Frontal cortex (tissue), 4 donors: ENCODE results near the gene IKZF5. TPM values are rescaled to one million over a fixed set of nuclear protein-coding genes. Genes with fewer than 3 reads are reported as not detected.

Experiments
- DNase-seq, 2 donors: peaks; one replicate each; pipeline ENCODE4 v3.0.0; 2012; ENCODE audit warnings: low spot score in 2 of 2
- FAIRE-seq: peaks from 2 replicates; lab custom pipeline; 2012; peaks lifted over from hg19 to GRCh38; lab: Jason Lieb, UNC
- total RNA-seq: library from RNA; depleted of rRNA; stranded (reverse); fragments of >200 nt; gene quantifications from one replicate; pipeline ENCODE4 v1.2.3, GENCODE V29; 2014
- donor health status: control.
- donor health status: control.
- donor health status: control.

Gene IKZF5
- 9.8 TPM for total RNA-seq

DNA sequence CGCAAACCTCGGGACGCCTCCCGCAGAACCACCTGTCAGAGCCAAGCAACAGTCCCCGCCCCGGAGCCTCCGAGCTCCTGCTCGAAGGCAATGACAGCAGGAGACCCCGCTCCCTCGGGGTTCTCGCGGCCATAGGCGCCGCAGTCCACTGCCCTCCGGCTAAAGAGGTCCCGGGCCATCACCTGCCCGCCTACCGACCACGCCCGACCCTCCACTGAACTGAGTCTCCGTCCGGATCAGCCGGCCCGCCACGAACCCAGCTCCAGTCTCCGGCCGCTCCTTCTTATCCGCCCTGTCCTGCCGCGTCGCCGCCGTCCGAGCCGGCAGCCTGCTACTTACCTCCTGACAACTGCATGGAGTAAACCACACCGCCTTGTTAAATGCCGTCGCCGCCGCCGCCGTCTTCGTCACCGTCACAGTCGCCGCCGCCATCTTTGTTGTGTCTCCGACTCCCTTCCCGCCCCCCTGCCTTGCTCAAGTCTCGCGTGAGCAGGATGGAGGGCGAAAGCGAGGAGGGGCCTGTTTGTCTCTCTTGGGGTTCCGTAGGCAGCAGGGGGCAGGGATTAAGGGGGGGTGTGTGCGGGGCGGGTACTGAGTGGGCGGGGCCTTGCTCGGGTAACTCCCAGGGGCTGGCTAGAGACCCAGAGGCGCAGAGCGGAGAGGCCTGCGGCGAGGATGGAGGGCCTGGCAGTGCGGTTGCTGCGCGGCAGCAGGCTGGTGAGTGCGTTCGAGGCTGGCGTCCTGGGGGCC, at the start of gene IKZF5, which contains the start of gene ACADSB:
IKZF5 (minus strand) TSS at position 441 of the 750 bp plus-strand sequence. CDS start 10,170 bp downstream, outside the sequence.
ACADSB (plus strand) TSS at position 652 of the 750 bp plus-strand sequence; CDS start at position 676, 24 bp downstream.
- FAIRE-seq: no peak

DNA sequence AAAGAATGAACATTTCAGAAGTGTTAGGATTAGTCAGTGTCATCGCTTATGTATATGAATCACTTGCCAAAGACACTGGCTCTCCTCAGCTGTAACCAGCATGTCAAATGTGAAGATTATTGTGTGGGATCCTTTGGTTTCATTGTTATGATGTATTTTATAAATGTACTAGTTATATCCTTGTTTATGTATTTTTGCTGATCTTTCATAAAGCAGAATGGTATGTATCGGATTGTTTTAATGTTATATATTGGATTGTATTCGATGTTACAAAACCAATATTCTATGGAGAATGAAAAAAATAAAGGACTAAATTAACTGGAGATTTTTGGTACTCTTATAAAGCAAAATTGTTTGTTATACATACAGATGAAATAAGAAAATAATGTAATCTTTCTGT, 49.4 kb upstream of the IKZF5 start:
- DNase-seq: no peak
- peak; percentile 37 for FAIRE-seq

More for the DNA sequence above, at the start of gene IKZF5, which contains the start of gene ACADSB:
- peak; percentile 99 for DNase-seq

GRCh38 chr10:123045961-123046731, 37.6 kb upstream of the IKZF5 start:
- DNase-seq (no peak), FAIRE-seq (no peak)

DNA sequence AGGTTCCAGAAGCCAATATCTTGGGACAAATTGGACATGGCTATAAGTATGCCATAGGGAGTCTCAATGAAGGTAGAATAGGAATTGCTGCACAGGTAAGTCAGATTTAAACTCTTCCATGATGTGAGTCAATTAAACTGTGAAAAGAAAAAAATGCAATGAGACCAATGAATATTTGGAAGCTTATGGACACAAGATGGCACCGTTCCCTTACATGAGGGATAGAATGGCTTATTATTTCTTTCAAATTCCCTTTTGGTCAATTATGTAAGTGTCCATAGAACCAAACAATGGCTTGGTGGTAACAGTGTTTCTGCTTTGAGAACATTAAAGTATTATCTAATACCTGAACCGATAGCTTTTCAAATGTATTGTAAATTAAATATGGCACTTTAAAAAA, 35.8 kb upstream of the IKZF5 start:
- FAIRE-seq (peak; percentile 58), DNase-seq (no peak)

DNA sequence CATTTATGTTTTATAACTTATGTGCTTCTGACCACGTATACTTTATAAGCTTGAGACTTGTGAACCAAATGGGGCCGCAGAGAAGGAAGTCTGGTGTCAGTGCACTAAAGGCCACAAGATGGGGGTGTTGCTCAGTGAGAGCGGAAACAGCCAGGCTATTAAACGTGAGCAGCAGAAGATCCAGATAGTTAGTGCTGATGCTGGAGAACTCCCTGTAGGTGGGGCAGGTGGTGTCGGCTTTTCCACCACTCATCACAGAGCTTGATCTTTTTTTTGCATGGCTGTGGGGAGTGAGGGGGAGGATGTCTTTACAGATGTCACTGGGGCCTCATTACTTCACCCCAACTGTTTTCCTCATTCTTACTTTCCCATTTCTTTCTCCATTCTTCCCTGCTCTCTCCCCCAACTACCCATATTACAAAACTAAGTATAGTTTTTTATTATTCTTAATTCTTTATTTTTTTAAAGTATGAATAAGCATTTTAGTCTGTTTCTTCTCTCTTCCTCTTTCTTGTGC, 34.9 kb upstream of the IKZF5 start:
- FAIRE-seq: no peak

GRCh38 chr10:123042708-123043408, 34.3 kb upstream of the IKZF5 start:
- DNase-seq (no peak), FAIRE-seq (no peak)

More for the DNA sequence above, 34.9 kb upstream of the IKZF5 start:
- peak; percentile 35 to 50 for DNase-seq

GRCh38 chr10:123039632-123039930, 31.0 kb upstream of the IKZF5 start:
- no peak for FAIRE-seq
- DNase-seq: no peak

DNA sequence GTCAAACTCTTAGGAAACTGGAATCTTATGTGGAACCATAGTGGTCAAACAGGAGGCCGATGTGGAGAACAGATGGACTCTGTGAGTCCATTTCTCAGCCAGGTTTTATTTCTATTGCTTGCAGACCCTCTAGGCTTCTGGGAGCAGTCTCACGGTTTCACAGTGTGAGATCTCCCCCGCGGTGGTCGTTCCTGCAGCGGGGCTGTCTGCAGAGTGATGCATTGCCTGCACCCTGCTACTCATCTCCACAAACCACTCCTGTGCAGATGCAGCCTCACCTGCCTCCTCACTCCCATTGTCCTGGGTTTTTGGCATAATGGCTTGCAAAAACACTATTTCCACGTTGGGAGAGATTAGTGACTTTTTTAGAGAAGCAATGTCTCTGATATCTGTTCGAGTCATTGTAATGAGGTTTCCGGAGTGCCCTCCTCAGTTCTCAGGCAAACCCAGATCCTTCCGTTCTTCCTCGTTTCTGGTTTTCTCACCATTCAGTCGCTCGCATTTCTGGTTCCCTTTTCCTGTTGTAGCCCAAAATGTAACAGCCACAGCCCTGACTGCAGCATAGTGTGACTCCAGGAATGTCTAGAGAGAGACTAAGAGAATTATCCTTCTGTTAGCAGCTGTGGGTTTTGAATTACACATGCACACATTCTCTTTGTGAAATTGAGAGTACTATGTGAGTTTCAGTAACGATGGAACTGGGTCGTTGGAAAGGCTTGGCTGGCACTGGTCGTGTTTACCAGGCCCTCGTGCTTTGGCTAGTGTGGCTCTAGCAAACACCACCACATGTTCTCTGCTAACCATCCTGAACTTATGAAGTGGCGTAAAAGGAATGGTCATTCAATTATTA, 30.4 kb upstream of the IKZF5 start:
- FAIRE-seq (no peak), DNase-seq (no peak)

- FAIRE-seq: no peak
- DNase-seq: no peak
Observed at GRCh38 chr10:123035467-123036086, 27.0 kb upstream of the IKZF5 start.

GRCh38 chr10:123034332-123034731, 25.7 kb upstream of the IKZF5 start:
- DNase-seq (no peak), FAIRE-seq (no peak)

GRCh38 chr10:123031124-123031523, 22.5 kb upstream of the IKZF5 start:
- FAIRE-seq (no peak), DNase-seq (no peak)

- DNase-seq: no peak
- FAIRE-seq: no peak
Observed at GRCh38 chr10:123027861-123028260, 19.3 kb upstream of the IKZF5 start.

DNA sequence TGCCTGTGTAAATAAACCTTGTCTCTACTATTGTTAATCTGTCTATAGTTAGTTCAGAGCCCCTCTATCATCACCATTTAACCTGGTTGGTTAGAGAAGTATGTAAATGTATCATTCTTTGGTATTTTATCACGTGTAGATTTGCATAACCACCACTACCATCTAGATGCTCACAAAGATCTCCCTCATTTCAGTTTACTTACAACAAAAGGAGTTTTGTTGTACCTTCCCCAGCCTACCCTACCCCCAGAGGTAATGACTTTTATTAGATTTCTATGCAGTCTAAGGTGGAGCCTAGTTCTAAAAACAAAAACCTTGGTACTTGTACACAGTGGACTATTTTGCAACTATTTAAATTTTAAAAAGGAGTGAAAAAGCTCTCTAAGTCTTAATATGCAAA, 17.7 kb upstream of the IKZF5 start:
- no peak for FAIRE-seq
- no peak for DNase-seq

DNA sequence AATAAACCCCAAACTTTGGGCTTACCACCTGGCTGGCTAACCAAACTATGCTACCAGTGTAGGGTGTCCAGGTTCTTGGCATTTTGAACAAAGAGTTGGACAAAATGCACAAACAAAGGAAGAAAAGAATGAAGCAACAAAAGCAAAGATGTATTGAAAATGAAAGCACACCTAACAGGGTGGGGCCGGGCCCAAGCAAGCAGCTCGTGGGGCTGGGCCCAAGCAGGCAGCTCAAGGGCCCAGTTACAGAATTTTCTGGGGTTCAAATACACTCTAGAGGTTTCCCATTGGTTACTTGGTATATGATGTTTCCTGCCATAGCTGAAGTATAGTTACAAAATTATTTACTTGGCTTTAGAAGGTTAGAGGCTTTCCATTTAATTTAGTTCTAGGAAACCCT, 15.9 kb upstream of the IKZF5 start:
- no peak for DNase-seq
- no peak for FAIRE-seq

GRCh38 chr10:123021517-123021916, 12.9 kb upstream of the IKZF5 start:
- DNase-seq: no peak
- FAIRE-seq: no peak

DNA sequence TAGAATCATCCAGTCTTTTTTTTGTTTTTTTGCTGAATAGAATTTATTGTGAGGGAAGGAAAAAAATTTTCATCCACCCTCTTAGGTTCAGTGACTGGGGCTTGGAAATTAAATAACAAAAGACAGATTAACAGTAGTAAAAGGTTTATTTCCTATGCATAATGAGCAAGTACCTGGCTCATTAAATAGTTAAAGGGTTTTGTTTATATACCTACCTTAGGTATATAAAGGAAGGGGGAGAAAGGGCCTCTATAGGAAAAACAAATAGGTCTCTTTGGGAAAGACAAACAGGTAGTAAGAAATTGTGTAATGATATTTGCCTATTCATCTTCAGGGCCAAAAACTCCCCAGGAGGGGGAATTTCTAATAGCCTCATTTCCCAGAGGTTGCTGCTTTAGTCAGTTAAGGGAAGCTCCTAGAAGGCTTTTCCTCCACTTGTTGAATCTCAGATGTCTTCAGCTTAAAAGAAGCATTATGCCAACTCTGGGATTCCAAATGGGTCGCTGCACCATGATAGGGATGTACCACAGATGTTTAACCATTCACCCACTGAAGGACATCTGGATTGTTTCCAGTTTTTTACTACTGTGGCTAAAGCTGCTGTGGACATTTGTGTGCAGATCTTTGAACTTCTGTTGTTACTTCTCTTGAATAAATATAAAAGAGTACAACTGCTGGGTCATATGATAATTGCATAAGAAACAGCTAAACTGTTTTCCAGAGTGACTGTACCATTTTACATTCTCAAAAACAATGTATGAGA, 11.5 kb upstream of the IKZF5 start:
- DNase-seq (no peak), FAIRE-seq (no peak)

DNA sequence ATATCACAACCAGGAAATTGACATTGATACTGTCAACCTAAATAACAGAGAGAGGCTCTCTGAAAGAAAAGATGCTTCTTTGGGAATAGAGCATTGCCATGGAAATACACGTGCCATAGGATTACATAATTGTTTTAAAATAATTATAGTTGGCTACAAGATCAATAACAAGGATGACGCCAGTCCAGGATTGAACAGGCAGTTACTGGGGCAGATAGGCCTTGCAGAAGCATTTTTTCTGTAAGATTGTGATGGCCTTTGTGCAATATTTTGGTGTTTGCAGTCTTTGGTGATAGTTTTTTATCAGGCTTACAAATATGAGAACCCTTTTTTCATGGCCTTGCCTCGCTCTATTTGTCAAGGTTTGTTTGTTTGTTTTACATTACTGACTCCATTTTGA, 10.7 kb upstream of the IKZF5 start:
- DNase-seq (no peak), FAIRE-seq (no peak)

DNA sequence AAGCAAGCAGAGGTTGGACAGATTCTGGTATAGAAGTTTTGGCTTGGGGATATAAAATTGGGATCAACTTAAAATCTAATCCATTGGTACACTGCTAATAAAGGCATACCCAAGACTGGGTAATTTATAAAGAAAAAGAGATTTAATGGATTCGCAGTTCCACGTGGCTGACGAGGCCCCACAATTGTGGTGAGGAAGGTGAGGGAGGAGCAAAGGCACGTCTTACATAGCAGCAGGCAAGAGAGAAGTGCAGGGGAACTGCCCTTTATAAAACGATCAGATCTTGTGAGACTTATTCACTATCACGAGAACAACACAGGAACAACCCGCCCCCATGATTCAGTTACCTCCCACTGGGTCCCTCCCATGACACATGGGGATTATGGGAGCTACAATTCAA, 9.9 kb upstream of the IKZF5 start:
- DNase-seq: no peak
- no peak for FAIRE-seq
